Kidney capillary endothelial cell (primary cell): Measurements from ENCODE around the gene ATM.

Experiments used
- DNase-seq: peaks from one replicate; pipeline ENCODE4 v3.0.0-alpha.2; 2018; ENCODE audit warnings: low spot score

ATM gene

GRCh38 chr11:108222574-108223347 lies at the start of gene ATM, which contains the start of gene NPAT:
ATM (plus strand) TSS chr11:108223067; CDS start chr11:108227625, 4,558 bp downstream.
NPAT (minus strand) TSS chr11:108222638; CDS start chr11:108222536, 102 bp downstream.
- DNase-seq, result peak; percentile 99

GRCh38 chr11:108177570-108177969 lies 45.3 kb upstream of the ATM start:
- no peak for DNase-seq

- no peak for DNase-seq
Measured at GRCh38 chr11:108193725-108194124, 29.1 kb upstream of the ATM start.

- no peak for DNase-seq
Measured at GRCh38 chr11:108196901-108197300, 26.0 kb upstream of the ATM start.

GRCh38 chr11:108197351-108197750 lies 25.5 kb upstream of the ATM start:
- no peak for DNase-seq

- DNase-seq, result no peak
Measured at GRCh38 chr11:108198833-108199232, 24.0 kb upstream of the ATM start.

GRCh38 chr11:108199446-108200321 lies 23.2 kb upstream of the ATM start:
- no peak for DNase-seq

GRCh38 chr11:108203075-108203474 lies 19.8 kb upstream of the ATM start:
- no peak for DNase-seq

GRCh38 chr11:108204376-108204775 lies 18.5 kb upstream of the ATM start:
- no peak for DNase-seq

GRCh38 chr11:108204929-108205499 lies 17.9 kb upstream of the ATM start:
- DNase-seq, result no peak

GRCh38 chr11:108206171-108206570 lies 16.7 kb upstream of the ATM start:
- DNase-seq, result no peak

- no peak for DNase-seq
Measured at GRCh38 chr11:108206969-108207682, 15.7 kb upstream of the ATM start.

GRCh38 chr11:108207683-108208060 lies 15.2 kb upstream of the ATM start:
- DNase-seq, result no peak

- DNase-seq, result no peak
Measured at GRCh38 chr11:108210441-108210840, 12.4 kb upstream of the ATM start.

GRCh38 chr11:108213784-108214183 lies 9.1 kb upstream of the ATM start:
- no peak for DNase-seq

- no peak for DNase-seq
Measured at GRCh38 chr11:108216988-108217387, 5.9 kb upstream of the ATM start.

- DNase-seq, result no peak
Measured at GRCh38 chr11:108218455-108218854, 4.4 kb upstream of the ATM start.

GRCh38 chr11:108218912-108219783 lies 3.7 kb upstream of the ATM start:
- no peak for DNase-seq

- DNase-seq, result no peak
Measured at GRCh38 chr11:108220721-108221336, 2.0 kb upstream of the ATM start.

GRCh38 chr11:108221371-108221770 lies 1.5 kb upstream of the ATM start:
- peak; percentile 43 for DNase-seq
